GM18907 (cell line): Measurements from ENCODE around the gene C1QTNF6.

ENCODE experiments used
- ATAC-seq: cut with Tn5 transposase; IDR thresholded peaks from one replicate; pipeline ENCODE4 v1.9.1; 2021; ENCODE audit warnings: mild to moderate bottlenecking, moderate library complexity; ENCODE audit not compliant: unreplicated experiment

C1QTNF6 gene

GRCh38 chr22:37224757-37225420, 36.8 kb upstream of the C1QTNF6 start:
- no peak for ATAC-seq

GRCh38 chr22:37223965-37224551, 36.0 kb upstream of the C1QTNF6 start:
- ATAC-seq = no peak

- no peak for ATAC-seq
These were observed 34.5 kb upstream of the C1QTNF6 start for GRCh38 chr22:37222440-37222971.

GRCh38 chr22:37221424-37222333, 33.6 kb upstream of the C1QTNF6 start:
- ATAC-seq = no peak

- ATAC-seq = no peak
These were observed 32.5 kb upstream of the C1QTNF6 start for GRCh38 chr22:37220543-37220981.

GRCh38 chr22:37219533-37219932, 31.5 kb upstream of the C1QTNF6 start:
- ATAC-seq = peak; percentile 23

GRCh38 chr22:37218771-37219411, 30.8 kb upstream of the C1QTNF6 start:
- ATAC-seq = peak; percentile 71

GRCh38 chr22:37218399-37218770, 30.3 kb upstream of the C1QTNF6 start:
- no peak for ATAC-seq

GRCh38 chr22:37215890-37216289, 27.8 kb upstream of the C1QTNF6 start:
- ATAC-seq = no peak

- no peak for ATAC-seq
These were observed 26.6 kb upstream of the C1QTNF6 start for GRCh38 chr22:37214731-37215030.

GRCh38 chr22:37213941-37214730, 26.1 kb upstream of the C1QTNF6 start:
- ATAC-seq = no peak

- ATAC-seq = no peak
These were observed 25.3 kb upstream of the C1QTNF6 start for GRCh38 chr22:37213218-37213855.

- ATAC-seq = no peak
These were observed 24.3 kb upstream of the C1QTNF6 start, which contains the start of gene SSTR3 for GRCh38 chr22:37212174-37212906. Gene SSTR3, minus strand, starts transcription at chr22:37212477. Its CDS starts 4,674 bp downstream, at chr22:37207803.

GRCh38 chr22:37211866-37212173, 23.8 kb upstream of the C1QTNF6 start:
- no peak for ATAC-seq

- no peak for ATAC-seq
These were observed 23.2 kb upstream of the C1QTNF6 start for GRCh38 chr22:37211075-37211865.

- no peak for ATAC-seq
These were observed 22.2 kb upstream of the C1QTNF6 start for GRCh38 chr22:37210041-37210803.

- no peak for ATAC-seq
These were observed 21.2 kb upstream of the C1QTNF6 start for GRCh38 chr22:37209140-37209845.
